T-helper 1 cell treated with Interleukin-12 subunit alpha and Interleukin-12 subunit beta and Interleukin-4 antibody, amounts not matched to agents 30 ng/mL and 1 ng/mL, for 36 hours (primary cell): ENCODE results near the gene GREB1. TPM values are rescaled to one million over a fixed set of nuclear protein-coding genes. Genes with fewer than 3 reads are reported as not detected.

Experiments used
- intact Hi-C: fragments of 100-400 bp; cut with micrococcal nuclease; formaldehyde crosslinking; loops from one replicate; pipeline ENCODE4 v1.15.1; 2024
- total RNA-seq: library from RNA; stranded (reverse); gene quantifications from 2 replicates; pipeline ENCODE4 v1.2.3, GENCODE V29; 2022

GREB1 gene
- total RNA-seq, 1 donor from 2014 or later = 0.12 TPM

DNA sequence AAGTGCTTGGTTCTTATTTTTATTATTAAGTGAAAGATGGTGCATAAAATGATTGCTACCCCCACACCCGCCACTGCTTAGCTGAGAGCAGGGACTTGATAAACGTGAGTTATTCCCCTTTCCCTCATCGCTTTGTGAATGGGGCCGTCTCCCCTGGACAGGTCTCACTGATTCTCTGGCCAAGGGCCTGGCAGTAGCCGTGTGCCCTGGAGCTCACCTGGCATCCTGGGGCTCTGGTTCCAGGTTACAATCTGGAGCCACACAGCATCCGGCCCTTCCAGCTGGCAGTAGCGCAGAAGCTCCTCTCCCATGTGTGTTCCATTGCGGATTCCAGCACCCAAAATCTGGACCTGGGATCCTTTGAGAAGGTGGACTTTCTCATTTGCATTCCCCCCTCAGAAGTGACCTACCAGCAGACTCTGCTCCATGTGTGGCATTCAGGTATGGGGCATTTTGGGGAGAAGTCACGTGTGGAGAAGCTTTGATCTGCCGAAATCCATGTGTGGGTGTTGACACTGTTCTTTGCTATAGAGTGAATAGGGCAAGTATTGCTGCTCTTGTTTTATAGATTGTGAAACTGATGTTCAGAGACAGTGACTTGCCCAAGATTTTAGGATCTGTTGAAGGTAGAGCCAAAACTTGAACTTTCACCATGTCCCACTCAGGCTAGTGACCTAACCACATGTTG, 63.8 kb downstream of the GREB1 start:
- intact Hi-C loops = no loop called here

DNA sequence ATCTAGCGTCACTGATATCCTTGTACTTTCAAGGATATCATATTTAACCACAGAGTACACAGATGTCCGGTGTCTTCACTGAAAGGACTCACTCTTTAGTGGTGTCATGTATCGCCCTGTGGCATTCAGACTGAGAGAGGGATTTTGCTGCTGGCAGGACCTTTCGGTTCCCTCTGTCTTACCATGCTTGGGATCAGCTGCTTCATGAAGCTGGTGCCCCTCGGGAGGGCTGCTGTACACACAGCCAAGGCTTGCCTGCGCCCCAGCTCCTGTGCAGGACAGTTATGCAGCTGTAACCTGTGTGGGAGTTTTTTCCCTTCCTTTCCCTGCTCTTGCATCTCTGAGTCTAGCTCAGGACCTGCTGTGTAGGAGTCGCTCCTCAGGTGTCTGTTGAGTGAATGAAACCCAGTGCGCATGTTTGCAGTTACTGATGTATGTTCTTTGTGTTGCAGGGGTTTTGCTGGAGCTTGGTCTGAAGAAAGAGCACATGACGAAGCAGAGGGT, 64.4 kb downstream of the GREB1 start:
- intact Hi-C loops = no loop called here

DNA sequence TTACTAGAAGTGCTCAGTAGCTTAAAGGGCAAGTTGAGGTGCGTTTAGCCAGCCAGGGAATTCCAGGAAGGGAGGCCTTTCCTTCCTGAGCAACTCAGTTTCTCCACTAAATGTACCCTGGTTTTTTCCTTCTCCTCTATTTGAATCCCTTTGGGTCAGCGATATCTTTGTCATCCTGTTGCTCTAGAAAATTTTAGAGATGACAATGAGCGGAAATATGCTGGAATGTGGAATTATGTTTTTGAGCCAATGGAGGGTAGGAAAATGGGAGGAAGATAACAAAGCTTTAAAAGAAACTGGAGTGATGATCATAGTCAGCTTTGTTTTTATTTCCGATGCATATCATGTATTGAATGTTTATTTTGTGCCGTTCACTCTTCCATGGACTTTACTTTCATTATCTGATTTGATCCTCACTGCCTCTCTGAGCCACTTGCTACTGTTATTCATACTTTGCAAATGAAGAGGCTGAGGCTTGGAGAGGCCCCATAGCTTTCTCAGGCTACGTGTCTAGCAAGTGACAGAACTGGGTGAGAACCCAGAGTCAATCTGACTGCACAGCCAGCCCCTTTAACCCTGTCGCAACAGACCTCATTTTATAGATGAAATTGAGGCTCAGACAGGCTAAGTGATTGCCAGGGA, 68.8 kb downstream of the GREB1 start:
- intact Hi-C loops = no loop called here

DNA sequence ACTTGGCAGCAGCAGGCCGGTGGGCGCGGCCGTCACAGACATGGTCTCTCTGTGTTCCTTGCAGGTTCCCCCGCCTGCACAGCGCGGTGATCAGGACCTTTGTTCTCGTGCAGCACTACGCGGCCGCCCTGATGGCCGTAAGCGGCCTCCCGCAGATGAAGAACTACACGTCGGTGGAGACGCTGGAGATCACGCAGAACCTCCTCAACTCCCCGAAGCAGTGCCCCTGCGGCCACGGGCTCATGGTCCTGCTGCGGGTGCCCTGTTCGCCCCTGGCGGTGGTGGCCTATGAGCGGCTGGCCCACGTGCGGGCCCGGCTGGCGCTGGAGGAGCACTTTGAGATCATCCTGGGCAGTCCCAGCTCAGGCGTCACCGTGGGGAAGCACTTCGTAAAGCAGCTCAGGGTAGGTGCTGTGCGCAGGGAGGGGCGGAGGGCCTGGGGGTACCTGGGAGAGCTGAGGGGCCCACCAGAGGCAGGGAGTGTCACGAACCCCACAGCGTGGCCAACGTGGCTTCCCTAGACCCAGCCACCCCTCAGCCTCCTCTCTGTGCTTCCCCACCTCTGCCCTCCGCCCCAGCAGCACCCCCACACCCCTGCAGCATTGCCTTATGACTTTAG, 76.9 kb downstream of the GREB1 start:
- intact Hi-C loops = no loop called here

DNA sequence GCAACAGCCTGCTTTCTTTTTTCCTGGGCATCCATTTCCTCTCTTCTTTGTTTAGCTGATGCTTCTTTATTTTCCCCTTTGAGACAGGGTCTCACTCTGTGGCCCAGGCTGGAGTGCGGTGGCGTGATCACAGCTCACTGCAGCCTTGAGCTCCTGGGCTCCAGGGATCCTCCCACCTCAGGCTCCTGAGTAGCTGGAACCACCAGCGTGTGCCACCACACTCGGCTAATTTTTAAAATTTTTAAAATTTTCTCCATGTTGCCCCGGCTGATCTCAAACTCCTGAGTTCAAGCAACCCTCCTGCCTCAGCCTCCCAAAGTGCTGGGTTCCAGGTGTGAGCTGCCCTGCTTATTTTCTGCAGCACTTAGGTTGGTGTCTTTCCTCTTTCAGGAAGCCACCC, 77.4 kb downstream of the GREB1 start:
- intact Hi-C loops = no loop called here

DNA sequence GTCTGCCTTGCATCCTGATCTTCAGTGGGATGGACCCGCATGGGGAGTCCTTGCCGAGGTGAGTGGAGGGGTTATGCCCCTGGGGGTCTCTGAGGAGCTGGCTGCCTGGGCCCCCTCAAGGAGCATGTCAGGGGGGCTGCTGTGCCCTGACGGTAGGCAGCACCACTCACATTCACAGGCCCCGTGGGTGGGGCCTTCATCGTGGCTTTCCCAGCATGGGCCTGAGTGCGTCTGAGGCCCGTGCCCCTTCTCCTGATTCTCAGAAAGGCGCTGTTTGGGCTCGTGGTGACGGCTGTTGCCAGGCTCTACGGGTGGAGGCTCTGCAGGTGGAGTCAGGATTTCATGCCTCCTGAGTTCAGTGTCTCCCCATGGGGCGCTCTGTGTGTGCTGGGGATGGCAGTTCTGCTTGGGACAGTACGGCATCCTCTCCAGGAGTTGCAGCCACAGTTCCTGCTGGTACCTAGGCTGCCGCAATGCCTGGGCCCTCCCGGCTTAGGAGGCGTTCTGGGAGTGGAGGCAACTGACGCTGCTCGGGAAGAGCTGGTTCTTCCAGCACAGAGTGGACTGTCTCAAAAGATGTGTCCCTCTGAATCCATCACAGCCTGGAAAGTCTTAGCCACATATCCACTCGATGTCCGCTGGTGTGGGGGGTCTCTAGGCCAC, 78.8 kb downstream of the GREB1 start:
- intact Hi-C loops = no loop called here

DNA sequence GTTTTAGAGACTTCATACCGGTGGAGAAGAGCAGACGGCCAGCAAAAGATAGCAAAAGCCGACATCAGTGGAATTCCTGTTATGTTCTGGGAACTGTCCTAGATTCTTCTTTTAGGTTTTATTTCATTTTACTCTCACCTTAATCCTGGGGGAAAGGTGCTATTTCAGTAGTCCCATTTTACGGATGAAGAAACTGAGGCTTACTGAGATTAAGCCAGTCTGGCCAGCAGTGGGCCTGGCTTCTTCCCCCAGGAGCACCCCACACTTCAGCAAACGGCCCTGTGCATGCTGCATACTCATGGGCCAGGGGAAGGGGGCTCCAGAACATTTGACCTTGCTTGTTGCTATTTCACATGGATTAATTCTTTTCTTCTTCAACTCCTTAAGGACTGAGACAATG, 79.5 kb downstream of the GREB1 start:
- intact Hi-C loops = no loop called here

DNA sequence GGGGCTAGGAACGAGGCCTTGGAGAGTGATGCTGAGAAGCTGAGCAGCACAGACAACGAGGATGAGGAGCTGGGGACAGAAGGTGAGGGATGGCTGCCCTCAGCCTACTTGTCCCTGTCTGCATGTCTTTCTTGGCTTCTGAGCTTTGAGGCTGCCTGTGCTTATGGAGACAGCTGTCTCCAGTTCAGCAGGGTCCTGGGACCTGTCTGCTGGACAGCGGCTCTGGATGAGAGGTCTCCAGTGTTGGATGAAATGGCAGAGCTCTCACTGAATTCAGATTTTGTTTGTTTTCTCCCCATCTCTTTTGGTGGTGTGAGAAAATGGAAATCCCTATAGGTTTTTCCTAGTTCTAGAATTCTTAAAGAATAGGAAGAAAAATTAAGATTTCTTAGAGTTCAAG, 81.4 kb downstream of the GREB1 start:
- intact Hi-C loops = no loop called here

DNA sequence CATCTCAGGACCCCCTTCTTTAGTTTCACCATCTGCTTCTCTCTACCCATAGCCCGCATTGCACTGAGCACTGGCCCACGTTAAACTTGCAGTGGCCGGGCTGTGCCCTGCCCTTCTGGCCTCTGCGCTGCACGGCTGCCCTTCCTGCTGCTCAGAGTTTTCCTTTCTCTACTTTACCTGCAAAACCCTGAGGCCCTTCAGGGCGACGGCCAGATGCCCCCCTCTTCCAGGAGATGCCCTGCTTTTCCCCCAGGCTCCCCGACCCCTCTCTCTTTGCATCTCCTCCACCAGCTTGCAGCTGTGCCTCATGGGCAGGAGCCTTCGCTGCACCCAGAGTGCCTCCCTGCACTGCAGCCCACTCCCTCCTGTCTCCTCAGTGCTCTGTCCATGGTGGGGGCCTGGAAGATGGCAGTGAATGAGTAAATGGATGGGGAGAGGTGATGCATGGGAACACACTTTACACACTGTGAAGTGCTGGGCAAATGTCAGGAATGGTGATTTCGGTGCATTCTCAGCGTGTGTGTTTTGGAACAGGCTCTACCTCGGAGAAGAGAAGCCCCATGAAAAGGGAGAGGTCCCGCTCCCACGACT, 82.3 kb downstream of the GREB1 start:
- intact Hi-C loops = no loop called here

DNA sequence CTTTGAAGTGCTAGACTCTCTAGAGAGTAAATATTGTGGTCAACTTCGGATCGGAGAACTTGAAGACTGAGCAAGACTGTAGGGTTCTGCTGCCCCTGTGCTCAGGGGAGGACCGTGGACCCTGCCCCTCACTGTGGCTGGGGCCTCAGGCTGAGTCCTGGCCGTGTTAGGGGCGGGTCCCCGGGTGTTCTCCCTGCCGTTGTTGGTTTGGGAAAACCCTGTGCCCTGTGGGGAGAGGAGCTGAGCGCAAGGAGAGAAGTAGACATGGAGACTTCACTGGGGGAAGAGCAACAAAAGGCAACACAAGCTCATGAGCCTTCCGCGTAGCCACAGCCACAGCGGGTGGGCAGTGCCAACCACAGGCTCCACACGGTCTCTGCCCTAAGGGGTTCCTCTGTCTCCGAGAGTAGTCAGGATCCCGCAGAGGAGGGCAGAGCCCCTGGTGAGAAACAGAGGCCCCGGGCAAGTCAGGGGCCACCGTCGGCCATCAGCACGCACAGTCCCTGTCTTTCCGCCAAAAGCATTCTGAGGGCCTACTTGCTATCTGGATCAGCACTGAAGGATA, 83.1 kb downstream of the GREB1 start:
- intact Hi-C loops = no loop called here

DNA sequence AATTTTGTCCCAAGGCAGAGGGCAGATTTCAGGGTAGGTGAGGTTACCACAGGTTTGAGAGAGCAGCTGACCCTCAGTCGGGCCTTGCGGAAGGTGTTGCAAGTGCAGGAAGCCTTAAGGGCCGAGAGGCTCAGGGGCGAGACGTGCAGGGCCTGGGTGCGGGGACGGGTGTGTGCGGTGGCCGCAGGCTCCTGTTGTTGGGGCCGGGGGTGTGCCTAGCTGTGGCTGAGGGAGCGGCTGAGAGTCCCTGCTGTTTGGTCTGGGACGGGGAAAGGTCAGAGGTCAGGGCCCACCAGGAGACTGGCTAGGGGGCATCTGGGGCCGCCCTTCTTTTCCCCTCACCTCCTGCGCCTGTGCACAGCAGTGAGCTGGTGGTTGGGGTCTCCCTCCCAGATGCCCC, 83.7 kb downstream of the GREB1 start:
- intact Hi-C loops = no loop called here

DNA sequence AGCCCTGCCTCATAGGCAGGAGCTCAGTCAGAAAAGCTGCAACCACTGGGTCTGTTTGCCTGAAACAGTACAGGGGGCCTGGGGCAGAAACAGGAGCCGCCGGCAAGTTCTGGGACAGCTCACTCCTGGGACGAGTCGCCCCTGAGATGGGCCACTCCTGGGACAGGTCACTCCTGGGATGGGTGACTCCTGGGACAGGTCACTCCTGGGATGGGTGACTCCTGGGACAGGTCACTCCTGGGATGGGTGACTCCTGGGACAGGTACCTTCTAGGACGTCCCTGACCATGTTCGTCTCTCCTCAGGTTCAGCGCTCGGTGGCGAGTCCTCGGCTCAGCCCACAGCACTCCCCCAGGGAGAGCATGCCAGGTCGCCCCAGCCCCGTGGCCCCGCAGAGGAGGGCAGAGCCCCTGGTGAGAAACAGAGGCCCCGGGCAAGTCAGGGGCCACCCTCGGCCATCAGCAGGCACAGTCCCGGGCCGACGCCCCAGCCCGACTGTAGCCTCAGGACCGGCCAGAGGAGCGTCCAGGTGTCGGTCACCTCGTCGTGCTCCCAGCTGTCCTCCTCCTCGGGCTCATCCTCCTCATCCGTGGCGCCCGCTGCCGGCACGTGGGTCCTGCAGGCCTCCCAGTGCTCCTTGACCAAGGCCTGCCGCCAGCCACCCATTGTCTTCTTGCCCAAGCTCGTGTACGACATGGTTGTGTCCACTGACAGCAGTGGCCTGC, 84.3 kb downstream of the GREB1 start:
- intact Hi-C loops = no loop called here

DNA sequence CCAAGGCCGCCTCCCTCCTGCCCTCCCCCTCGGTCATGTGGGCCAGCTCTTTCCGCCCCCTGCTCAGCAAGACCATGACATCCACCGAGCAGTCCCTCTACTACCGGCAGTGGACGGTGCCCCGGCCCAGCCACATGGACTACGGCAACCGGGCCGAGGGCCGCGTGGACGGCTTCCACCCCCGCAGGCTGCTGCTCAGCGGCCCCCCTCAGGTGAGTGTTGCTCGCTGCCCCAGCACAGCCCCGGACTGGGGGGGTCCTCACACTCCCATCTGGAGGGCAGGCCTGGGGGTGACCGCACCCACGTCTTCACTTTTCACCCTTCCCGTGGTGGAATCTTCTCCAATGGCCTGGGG, 84.8 kb downstream of the GREB1 start:
- intact Hi-C loops = no loop called here

DNA sequence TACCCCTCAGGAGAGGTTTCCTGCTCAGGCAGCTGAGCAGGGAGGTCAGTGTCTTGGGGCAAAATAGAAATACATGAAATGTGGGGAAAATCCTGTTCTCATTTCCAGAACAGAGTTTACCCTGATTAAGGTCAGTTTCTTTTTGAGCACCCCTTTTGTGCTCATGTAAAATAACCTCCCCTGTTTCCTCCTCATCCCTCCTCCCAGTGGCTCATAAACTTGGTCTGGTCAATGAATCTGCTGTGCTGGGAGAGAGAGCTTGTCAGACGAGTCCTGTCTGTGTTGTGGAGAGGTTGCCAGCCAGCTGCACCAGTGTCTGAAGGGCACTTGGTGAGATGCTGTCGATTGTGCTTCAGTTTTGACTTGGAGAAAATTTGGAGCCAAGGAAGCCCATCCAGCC, 87.6 kb downstream of the GREB1 start:
- intact Hi-C loops = no loop called here

DNA sequence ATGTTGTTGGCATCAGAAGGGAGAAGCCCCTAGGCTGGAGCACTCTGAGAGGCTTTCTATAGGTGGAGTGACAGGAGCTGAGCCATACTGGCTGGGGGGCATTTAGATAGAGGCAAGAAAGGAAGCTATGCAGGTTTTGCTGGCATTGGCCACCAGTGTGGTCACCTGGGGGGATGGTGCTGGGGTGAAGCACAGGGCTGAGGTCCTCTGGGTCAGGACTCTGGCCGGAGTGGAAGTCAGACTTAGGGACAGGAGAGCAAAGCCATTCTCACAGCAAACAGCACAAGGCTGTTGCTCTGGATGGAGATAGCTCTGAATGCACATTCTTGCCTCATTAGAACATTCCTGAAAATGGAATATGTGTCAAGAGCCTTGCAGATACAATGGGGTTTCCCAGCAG, 88.8 kb downstream of the GREB1 start:
- intact Hi-C loops = no loop called here

DNA sequence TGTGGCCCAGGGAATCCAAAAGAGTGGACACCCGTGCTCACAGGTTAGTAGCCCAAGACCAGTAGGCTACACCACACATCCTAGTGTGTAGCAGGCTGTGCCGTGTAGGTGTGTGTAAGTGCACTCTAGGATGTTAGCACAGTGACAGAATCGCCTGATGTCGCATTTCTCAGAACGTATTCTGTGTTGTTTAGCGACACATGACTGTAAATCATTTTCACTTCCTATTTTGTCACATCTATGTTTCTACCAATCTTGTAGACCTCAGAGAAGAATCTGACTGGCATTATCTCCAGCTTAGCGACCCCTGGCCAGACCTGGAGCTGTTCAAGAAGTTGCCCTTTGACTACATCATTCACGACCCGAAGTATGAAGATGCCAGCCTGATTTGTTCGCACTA, 91.0 kb downstream of the GREB1 start:
- intact Hi-C loops = no loop called here

DNA sequence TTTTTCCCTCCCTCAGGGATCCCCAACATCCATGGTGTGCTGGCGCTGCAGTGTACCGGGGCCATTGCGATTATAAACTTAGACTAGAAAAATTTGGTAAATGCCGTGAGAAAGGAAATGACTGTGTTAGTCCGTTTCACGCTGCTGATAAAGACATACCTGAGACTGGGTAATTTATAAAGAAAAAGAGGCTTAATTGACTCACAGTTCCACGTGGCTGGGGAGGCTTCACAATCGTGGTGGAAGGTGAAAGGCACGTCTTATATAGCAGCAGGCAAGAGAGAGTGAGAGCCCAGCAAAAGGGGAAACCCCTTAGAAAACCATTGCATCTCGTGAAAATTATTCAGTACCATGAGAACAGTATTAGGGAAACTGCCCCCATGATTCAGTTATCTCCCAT, 91.8 kb downstream of the GREB1 start:
- intact Hi-C loops = no loop called here

DNA sequence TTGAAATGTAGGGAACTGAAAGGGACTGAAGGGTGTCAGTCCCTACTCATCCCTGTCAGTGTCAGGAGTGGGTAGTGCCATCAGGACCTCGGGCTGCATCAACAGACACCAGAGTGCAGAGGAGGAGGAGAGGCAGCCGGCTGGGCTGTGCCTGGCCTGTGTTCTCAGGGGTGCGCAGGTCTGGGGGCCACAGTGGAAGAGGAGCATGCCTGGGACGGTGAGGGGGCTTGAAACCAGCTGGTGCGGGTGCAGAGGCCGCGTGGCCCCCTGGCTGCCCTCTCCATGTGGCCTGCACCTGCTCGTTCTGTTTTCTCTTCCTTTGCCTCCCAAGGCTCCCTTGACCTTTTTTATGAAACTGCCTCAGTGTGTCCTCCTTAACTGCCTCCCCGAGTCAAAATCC, 94.8 kb downstream of the GREB1 start:
- intact Hi-C loops = no loop called here

DNA sequence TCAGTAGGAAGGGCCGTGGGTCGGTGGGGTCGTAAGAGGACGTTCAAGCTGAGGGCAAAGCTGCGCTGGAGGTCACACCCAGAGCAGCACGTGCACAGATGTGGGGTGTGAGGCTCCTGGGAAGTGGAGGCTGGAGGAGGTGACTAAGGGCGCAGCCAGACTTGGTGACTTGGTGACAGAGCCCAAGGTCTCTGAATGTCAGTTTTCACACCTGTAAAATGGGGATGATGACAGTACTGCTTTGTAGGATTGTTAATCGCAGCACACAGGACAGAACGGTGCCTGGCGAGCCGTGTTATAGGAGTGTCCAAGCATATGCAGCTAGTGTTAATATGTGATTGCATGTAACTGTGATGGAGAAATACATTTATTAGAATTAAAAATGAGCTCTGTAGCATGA, 95.4 kb downstream of the GREB1 start:
- intact Hi-C loops = no loop called here

DNA sequence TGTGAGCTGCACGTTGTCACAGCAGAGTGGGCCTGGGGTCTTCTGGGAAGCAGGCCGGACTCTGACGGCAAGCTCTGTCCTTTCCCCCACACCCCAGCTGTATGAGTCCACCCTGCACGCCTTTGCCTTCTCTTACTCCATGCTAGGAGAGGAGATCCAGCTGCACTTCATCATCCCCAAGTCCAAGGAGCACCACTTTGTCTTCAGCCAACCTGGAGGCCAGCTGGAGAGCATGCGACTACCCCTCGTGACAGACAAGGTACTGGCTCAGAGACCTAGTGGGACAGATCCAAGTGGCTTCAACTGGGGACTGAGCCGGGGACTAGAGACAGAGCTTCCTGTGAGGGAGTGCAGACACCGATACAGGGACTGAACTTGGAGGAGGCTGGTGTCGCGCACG, 96.0 kb downstream of the GREB1 start:
- intact Hi-C loops = no loop called here

DNA sequence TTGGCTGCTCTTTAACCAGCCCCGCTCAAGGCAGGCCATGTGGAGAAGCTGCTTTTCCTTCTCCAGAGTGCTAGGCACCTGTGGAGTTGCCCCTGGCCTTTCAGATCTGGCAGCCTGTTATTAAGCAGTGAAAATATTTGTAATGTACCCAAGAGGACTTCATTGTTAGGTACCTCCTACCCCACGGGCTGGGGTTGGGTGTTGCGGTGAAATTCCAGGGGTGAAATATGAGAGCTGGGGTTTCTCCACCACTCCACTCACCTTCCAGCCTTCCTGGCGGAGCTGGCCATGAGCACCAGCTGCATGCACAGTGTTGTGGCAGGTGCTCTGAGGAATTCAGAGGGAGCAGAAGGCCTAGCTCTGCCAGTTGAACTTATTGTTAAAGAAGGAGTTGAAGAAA, 97.0 kb downstream of the GREB1 start:
- intact Hi-C loops = no loop called here
